A673 (cell line): ENCODE measurements around the gene MAMDC4. TPM values are rescaled to one million over a fixed set of nuclear protein-coding genes. Genes with fewer than 3 reads are reported as not detected.
"Not testable (repeated sequence)": the region's sequence is repeated elsewhere in the genome, so short reads cannot be mapped to it uniquely, and the experiment has no call there.

Experiments used
- BruUV-seq: library from RNA; stranded (reverse); fragments of 400-500 nt; replicated peaks from 2 replicates; lab custom pipeline; 2021; lab: Mats Ljungman, UMichigan
- CTCF ChIA-PET: fragments of 300-600 bp; sonication (Branson Sonifier 250); formaldehyde crosslinking; loops from one replicate; lab custom pipeline; 2022; ENCODE audit warnings: antibody characterized with exemption; lab: Charles Lee
- POLR2A ChIA-PET: fragments of 300-600 bp; sonication (Branson Sonifier 250); formaldehyde crosslinking; loops from one replicate; lab custom pipeline; 2022; ENCODE audit warnings: antibody characterized with exemption; ENCODE audit not compliant: low non-redundant PET; lab: Charles Lee
- DNase-seq: peaks from one replicate; pipeline ENCODE4 v3.0.0-alpha.2; 2015; ENCODE audit warnings: low spot score
- H3K27ac ChIP-seq: fragments of 200-600 bp; sonication (generic); 2 replicates; pipeline ENCODE4 v1.5.1; 2016; ENCODE audit warnings: mixed run types, low read depth, mild to moderate bottlenecking, mixed read lengths, antibody characterized with exemption, low read length; ENCODE audit not compliant: poor library complexity, severe bottlenecking
- H3K27me3 ChIP-seq: fragments of 200-600 bp; sonication (generic); replicated peaks from 2 replicates; pipeline ENCODE4 v1.6.1; 2017; ENCODE audit warnings: mixed run types, low read depth, mild to moderate bottlenecking, mixed read lengths, antibody characterized with exemption, low read length; ENCODE audit not compliant: insufficient read depth, poor library complexity
- H3K36me3 ChIP-seq: fragments of 200-600 bp; sonication (generic); 2 replicates; pipeline ENCODE4 v1.6.1; 2016; ENCODE audit warnings: mixed run types, mild to moderate bottlenecking, mixed read lengths, antibody characterized with exemption, low read length; ENCODE audit not compliant: insufficient read depth, poor library complexity, severe bottlenecking
- H3K4me1 ChIP-seq: fragments of 200-600 bp; sonication (generic); 2 replicates; pipeline ENCODE4 v1.6.1; 2017; ENCODE audit warnings: mixed run types, mild to moderate bottlenecking, mixed read lengths, antibody characterized with exemption, low read length; ENCODE audit not compliant: insufficient read depth, poor library complexity, severe bottlenecking
- H3K4me3 ChIP-seq: fragments of 200-600 bp; sonication (generic); 2 replicates; pipeline ENCODE4 v1.5.1; 2016; ENCODE audit warnings: low read depth, mixed run types, mild to moderate bottlenecking, mixed read lengths, low read length; ENCODE audit not compliant: poor library complexity, severe bottlenecking
- H3K9me3 ChIP-seq: fragments of 200-600 bp; sonication (generic); 2 replicates; pipeline ENCODE4 v1.6.1; 2016; ENCODE audit warnings: mixed run types, low read depth, mild to moderate bottlenecking, mixed read lengths, antibody characterized with exemption, low read length; ENCODE audit not compliant: poor library complexity, severe bottlenecking
- CTCF ChIP-seq: fragments of 300-800, 200-600 bp; sonication (generic); conservative IDR thresholded peaks from 2 replicates; pipeline ENCODE4 v1.5.1; 2017; ENCODE audit warnings: low read depth, mild to moderate bottlenecking, antibody characterized with exemption, low read length, moderate library complexity, mixed read lengths
- EZH2 ChIP-seq: fragments of 200-600 bp; sonication (generic); IDR thresholded peaks from 2 replicates; pipeline ENCODE4 v1.6.1; 2017; ENCODE audit warnings: borderline replicate concordance, low read depth, mild to moderate bottlenecking, mixed read lengths, antibody characterized with exemption, low read length; ENCODE audit not compliant: poor library complexity, severe bottlenecking
- intact Hi-C: fragments of 100-400 bp; cut with micrococcal nuclease; formaldehyde crosslinking; loops from one replicate; pipeline ENCODE4 v1.10.0; 2022; ENCODE audit not compliant: unreplicated experiment
- total RNA-seq: library from RNA; stranded (reverse); gene quantifications from 2 replicates; pipeline ENCODE4 v1.2.3, GENCODE V29; 2021

MAMDC4 gene
- total RNA-seq, 1 experiment from 2014 or later, result 7.9 TPM

- Histone ChIP-seq H3K27ac (no peak overlapping the region), H3K27me3 (no peaks in the 10 kb centered on the region), H3K9me3 (no peaks in the 10 kb centered on the region), H3K4me3 (no peak overlapping the region), H3K4me1 (peaks cover 8% of the 10 kb centered on the region), H3K36me3 (peaks cover 45% of the 10 kb centered on the region)
- intact Hi-C loops, result no loop called here
- TF ChIP-seq EZH2, result no peak
- TF ChIP-seq CTCF, result no peak
- no TSS peak for BruUV-seq
- ChIA-PET POLR2A (no interaction called here), CTCF (interaction anchor here (1.1 kb wide), 1 partner anchor 200 kb away, joined by 4 read pairs; no protein-coding TSS in a partner anchor)
- DNase-seq, result no peak
These were observed 16.8 kb upstream of the MAMDC4 start for GRCh38 chr9:136835162-136835931.

GRCh38 chr9:136835932-136836904 is 15.9 kb upstream of the MAMDC4 start:
- H3K36me3 ChIP-seq, result peaks cover 36% of the 10 kb centered on the region
- no peak overlapping the region for H3K27ac ChIP-seq
- no peaks in the 10 kb centered on the region for H3K27me3 ChIP-seq
- H3K9me3 ChIP-seq, result no peaks in the 10 kb centered on the region
- intact Hi-C loops, result no loop called here
- TF ChIP-seq CTCF (no peak), EZH2 (no peak)
- ChIA-PET CTCF (interaction anchor here (1.1 kb wide), 1 partner anchor 199 kb away, joined by 4 read pairs; no protein-coding TSS in a partner anchor), POLR2A (no interaction called here)
- no TSS peak for BruUV-seq
- H3K4me1 ChIP-seq, result peaks cover 17% of the 10 kb centered on the region
- no peak for DNase-seq
- no peak overlapping the region for H3K4me3 ChIP-seq

- no TSS peak for BruUV-seq
- DNase-seq, result no peak
- POLR2A ChIA-PET, result no interaction called here
- TF ChIP-seq CTCF, result no peak
- no peak for TF ChIP-seq EZH2
- H3K4me1 ChIP-seq, result peaks cover 28% of the 10 kb centered on the region
- no peaks in the 10 kb centered on the region for H3K9me3 ChIP-seq
- intact Hi-C loops, result no loop called here
- peaks cover 28% of the 10 kb centered on the region for H3K36me3 ChIP-seq
- H3K4me3 ChIP-seq, result no peak overlapping the region
- no peaks in the 10 kb centered on the region for H3K27me3 ChIP-seq
- CTCF ChIA-PET, result no interaction called here
- no peak overlapping the region for H3K27ac ChIP-seq
These were observed 14.8 kb upstream of the MAMDC4 start for GRCh38 chr9:136837146-136837855.

GRCh38 chr9:136837856-136838277 is 14.3 kb upstream of the MAMDC4 start:
- H3K9me3 ChIP-seq, H3K4me3 ChIP-seq, H3K27me3 ChIP-seq, POLR2A ChIA-PET, BruUV-seq, H3K27ac ChIP-seq, intact Hi-C loops, DNase-seq, CTCF ChIA-PET: not testable (repeated sequence)
- Histone ChIP-seq H3K4me1 (peaks cover 32% of the 10 kb centered on the region), H3K36me3 (peaks cover 26% of the 10 kb centered on the region)
